Measurements from ENCODE around the gene SLC35F4.
"Not testable (repeated sequence)": the region's sequence is repeated elsewhere in the genome, so short reads cannot be mapped to it uniquely, and the experiment has no call there.

SLC35F4 gene

DNA sequence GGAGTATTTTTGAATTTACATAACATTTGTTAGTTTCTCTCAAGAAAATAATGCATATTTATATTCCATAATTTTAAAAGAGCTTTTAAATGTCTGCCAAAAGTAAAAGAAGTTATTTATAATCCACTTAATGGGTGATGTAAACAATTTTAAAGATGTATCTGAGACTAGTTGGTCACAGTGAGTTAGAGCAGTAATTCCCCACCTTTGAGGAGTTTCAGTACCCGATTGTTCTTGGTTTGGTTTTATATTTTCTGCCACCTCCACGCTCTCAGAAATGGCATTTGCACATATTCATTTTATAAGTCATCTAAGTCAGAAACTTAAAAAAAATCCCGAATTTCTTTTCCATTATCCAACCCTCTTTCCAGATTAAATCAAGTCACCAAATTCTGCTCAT is 153.2 kb downstream of the SLC35F4 start:
- no peak for DNase-seq

DNA sequence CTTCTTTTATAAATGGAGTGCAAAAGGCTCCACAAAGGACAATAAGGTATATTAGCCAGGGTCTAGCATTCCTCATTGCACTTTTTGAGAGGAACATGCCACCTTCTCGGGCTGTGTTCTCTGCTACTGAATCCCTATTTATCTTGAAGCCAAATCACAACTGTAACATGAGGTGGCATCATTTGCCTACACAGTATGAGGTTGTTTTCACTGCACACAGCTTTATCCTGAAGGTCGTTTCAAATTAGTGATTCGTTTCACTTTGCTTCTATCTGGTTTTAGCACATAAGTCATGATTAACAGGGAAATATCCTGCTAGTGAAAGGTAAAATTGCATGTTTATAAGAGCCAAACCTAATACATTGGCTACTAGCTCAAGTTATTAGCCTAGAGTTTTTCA is 153.8 kb downstream of the SLC35F4 start:
- no peak for DNase-seq

DNA sequence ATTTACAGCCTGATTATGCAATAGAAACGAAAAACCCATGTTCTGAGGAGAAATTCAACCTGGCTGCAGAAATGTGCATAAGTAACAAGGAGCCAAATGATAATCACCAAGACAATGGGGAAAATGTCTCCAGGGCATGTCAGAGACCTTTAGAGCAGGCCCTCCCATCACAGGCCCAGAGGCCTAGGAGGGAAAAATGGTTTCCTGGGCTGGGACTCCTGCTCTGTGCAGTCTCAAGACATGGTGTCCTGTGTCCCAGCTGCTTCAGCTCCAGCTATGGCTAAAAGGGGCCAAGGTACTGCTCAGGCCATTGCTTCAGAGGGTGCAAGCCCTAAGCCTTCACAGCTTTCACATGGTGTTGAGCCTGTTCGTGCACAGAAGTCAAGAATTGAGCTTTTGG is 156.0 kb downstream of the SLC35F4 start:
- no peak for DNase-seq

- DNase-seq: not testable (repeated sequence)
Measured at GRCh38 chr14:57709086-57709485, 156.8 kb downstream of the SLC35F4 start.

GRCh38 chr14:57707219-57707618 is 158.7 kb downstream of the SLC35F4 start:
- DNase-seq: no peak

DNA sequence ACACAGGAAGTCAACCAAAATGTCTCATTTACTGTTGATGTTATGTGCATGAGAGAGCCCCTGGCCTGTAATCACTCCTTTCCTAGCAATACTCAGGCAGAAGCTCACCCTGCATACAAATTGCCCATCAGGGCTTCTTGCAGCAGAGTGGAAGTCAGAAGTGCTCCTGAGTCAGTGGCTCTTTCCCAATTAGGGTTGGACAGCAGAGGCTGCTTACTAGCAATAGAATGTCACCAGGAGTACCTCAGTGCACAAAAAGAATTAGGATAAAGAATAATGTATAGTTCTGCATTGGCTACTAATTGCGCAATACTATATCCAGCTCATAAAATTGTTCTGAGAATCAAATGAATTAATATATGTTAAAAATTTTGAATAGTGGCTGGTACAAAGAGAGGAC is 161.1 kb downstream of the SLC35F4 start:
- DNase-seq: no peak

GRCh38 chr14:57699947-57700346 is 165.9 kb downstream of the SLC35F4 start:
- no peak for DNase-seq

DNA sequence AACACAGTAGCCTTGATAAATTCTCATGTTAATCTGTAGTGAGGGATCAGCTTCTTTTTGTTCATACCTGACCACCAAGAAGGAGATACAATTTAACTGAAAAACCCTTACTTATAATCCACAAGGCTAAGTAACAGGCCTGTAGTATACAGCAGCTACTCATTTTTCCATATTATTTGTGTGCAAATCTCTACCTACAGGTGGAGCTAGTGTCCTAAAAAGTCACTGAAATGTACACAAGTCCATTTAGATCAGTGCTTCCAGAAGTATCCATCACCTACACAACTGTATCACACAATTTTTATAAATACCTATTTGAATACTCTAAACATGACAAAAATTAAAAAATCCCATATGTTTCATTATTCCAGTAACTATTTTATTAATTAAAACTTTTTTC is 173.2 kb downstream of the SLC35F4 start:
- DNase-seq: no peak

DNA sequence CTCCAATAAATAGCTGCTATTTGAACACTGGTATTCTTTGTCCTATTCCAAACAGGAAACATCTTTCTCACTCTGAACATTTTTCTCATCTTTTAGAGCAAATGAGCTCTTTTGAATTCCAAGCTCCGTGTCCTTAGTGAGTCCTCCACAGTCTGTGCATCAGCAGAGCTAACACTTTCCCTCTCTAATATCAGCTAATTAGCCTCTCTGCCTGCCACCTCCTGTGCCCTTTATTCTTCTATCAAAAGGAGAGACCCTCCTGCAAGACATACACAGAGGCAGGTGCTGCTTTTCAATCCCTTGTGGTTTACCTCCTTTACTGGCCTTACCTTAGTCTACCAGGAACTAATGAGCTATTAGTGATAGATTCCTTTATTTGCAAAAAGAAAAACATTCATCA is 178.5 kb downstream of the SLC35F4 start:
- no peak for DNase-seq

- no peak for DNase-seq
Measured at GRCh38 chr14:57686304-57686703, 179.6 kb downstream of the SLC35F4 start.

- DNase-seq: no peak
Measured at GRCh38 chr14:57671021-57671420, 194.9 kb downstream of the SLC35F4 start.

- no peak for DNase-seq
Measured at GRCh38 chr14:57660208-57660607, 205.7 kb downstream of the SLC35F4 start.

- DNase-seq: no peak
Measured at GRCh38 chr14:57659052-57659451, 206.8 kb downstream of the SLC35F4 start.

- DNase-seq: no peak
Measured at GRCh38 chr14:57657487-57657886, 208.4 kb downstream of the SLC35F4 start.

GRCh38 chr14:57656853-57657252 is 209.0 kb downstream of the SLC35F4 start:
- no peak for DNase-seq

- no peak for DNase-seq
Measured at GRCh38 chr14:57652769-57653168, 213.1 kb downstream of the SLC35F4 start.

DNA sequence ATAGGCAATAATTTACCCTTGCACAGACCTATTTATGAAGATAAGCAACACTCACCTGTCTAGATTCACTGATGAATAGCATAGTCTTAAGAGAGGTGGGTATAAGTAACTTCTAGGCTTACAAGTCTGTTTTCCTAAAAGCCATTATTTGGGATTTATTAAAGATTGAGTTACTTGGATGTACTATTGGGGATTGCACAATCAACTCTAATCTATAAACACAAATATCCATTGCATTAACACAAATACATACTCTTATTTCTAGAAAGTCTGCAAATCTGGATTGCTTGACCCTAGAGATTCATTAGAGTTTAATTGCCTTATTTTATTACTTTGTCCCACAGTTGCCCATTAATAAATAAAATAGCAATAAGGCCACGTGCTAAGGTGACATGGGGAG is 224.1 kb downstream of the SLC35F4 start:
- no peak for DNase-seq

DNA sequence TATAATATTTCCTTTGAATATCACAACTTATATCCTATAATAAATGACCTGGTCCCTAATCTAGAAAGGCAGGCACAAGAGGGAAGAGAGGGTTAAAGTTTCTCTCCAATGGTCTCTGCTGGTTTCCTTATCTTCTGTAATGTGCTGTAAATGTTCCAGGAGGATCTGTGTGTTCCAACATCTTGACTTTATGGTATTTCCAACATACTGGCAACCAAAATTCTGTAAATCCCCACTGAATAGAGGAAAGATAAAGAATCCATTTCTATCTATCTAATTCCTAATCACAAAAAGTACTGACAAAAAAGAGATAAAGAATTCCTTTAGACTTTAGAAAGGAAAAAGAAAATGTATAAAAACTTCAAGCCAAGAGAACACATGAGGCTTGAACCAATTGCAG is 225.9 kb downstream of the SLC35F4 start:
- no peak for DNase-seq

GRCh38 chr14:57637901-57638300 is 228.0 kb downstream of the SLC35F4 start:
- DNase-seq: no peak

DNA sequence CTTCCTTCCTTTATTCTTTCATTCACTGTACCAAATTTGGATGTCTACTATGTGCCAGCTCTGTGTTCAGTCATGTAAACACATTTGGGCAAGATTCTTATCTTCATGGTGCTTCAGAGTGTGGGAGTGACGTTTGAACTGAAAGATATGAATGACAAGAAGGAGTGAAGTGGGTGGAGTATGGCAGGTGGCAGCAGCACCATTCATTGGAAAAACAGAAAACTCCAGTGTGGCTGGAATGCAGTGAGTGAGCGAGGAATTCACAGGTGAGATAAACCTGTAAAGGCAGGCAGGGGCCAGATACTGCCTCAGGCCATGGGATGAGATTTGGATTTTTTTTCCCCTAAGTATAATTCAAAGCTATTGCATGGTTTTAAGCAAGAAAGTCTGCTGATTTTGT is 231.6 kb downstream of the SLC35F4 start:
- no peak for DNase-seq

DNA sequence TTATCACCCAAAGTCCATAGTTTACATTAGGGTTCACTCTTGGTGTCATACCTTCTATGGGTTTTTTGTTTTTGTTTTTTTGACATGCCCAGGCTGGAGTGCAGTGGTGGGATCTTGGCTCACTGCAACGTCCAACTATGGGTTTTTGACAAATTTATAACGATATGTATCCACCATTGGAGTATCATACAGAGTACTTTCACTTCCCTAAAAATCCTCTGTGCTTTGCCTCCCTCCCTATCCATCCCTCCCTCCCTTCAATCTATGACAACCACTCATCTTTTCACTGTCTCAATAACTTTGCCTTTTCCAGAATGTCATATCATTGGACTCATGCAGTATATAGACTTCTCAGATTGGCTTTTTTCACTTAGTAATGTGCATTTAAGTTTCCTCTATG is 233.2 kb downstream of the SLC35F4 start:
- no peak for DNase-seq

DNA sequence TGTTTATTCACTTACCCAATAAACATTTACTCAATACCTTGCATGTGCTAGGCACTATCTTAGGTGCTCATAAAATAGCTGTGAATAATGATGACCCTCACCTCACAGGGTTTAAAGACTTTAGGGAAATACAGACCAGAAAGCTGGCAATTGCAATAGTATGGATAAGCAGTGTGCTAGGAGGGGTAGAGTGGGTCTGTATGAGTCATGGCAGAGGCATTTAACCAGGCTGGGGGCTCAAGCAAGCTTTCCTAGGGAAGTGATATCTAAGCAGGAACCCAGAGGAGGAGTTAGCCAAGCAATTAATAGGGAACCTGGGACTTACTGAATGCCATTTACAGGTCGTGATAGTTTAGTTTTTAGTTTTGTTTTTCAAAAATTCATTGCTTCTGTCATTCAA is 248.4 kb downstream of the SLC35F4 start:
- DNase-seq: no peak

- DNase-seq: no peak
Measured at GRCh38 chr14:57612946-57613345, 252.9 kb downstream of the SLC35F4 start.

GRCh38 chr14:57611555-57612075 is 254.3 kb downstream of the SLC35F4 start:
- DNase-seq: no peak

GRCh38 chr14:57610631-57611030 is 255.3 kb downstream of the SLC35F4 start:
- DNase-seq: no peak

Data from activated effector memory CD4-positive, alpha-beta T cell treated with anti-CD3 and anti-CD28 coated beads, Interleukin-2, amount 50 U/mL, for 16 hours (primary cell).